Measurements from ENCODE around the gene ZNF512B. TPM values are rescaled to one million over a fixed set of nuclear protein-coding genes. Genes with fewer than 3 reads are reported as not detected.

ZNF512B gene
- total RNA-seq, 1 donor from 2014 or later: 5.2 TPM

DNA sequence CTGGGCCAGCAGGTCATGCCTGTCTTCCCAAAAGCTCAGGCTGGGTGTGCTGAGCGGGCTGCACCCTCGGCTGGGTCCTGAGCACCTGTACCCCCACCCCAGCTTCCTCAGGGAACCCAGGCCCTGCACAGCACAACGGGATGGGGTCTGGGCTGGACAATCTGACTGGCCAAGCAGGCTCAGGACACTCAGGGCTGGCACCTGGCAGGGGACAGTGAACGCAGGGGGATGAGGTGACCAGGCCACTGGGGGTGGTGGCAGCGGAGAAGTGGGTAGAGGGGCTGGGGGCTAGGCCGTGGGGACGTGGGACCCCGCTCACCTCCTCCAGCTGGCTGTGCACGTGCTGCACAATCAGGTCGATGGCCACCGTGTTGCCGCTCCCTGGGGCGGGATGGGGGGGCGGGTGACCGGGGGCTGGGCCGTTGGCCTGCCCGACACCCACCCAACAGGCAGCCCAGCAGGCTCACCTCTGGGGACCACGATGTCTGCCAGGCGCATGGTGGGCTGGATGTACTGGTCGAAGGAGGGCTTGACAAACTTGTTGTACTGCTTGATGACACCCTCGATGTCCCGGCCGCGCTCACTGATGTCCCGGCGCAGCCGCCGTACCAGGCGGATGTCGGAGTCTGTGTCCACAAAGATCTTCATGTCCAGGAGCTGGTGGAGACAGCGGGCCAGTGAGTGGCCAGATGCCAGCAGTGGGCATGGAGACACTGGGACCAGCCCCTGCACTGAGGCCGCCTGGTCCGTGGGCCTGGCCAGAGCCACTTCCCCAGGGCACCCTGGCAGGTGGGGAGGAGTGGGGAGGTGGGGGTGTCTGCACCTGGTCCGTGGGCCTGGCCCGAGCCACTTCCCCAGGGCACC, 25.4 kb downstream of the ZNF512B start:
- no peak overlapping the region for H3K4me3 ChIP-seq (ENCODE audit: low read depth, low read length)
- TF ChIP-seq, protein P1, sequence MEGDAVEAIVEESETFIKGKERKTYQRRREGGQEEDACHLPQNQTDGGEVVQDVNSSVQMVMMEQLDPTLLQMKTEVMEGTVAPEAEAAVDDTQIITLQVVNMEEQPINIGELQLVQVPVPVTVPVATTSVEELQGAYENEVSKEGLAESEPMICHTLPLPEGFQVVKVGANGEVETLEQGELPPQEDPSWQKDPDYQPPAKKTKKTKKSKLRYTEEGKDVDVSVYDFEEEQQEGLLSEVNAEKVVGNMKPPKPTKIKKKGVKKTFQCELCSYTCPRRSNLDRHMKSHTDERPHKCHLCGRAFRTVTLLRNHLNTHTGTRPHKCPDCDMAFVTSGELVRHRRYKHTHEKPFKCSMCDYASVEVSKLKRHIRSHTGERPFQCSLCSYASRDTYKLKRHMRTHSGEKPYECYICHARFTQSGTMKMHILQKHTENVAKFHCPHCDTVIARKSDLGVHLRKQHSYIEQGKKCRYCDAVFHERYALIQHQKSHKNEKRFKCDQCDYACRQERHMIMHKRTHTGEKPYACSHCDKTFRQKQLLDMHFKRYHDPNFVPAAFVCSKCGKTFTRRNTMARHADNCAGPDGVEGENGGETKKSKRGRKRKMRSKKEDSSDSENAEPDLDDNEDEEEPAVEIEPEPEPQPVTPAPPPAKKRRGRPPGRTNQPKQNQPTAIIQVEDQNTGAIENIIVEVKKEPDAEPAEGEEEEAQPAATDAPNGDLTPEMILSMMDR (conservative IDR thresholded peaks at IDR 0.05; ENCODE audit: low read depth, low read length): no peak
- DNase-seq (ENCODE audit: low read depth): no peak

DNA sequence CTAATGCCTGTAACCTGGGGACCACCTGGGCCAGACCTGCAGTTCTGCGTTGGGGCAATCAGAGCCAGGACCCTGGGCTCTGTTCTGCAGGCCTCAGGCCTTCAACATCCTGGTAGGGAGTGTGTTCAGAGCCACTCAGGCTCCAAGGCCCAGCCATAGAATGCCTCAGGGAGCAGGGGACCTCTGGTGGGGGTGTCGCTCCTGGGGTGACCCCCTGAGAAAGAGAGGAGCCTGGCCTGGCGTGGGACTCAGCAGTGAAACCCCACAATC, 26.0 kb downstream of the ZNF512B start:
- TF ChIP-seq, protein P1 (conservative IDR thresholded peaks at IDR 0.05; ENCODE audit: low read depth, low read length): no peak
- no peak for DNase-seq (ENCODE audit: low read depth)
- H3K4me3 ChIP-seq (ENCODE audit: low read depth, low read length): no peak overlapping the region

GRCh38 chr20:63942969-63943807, 26.5 kb downstream of the ZNF512B start:
- DNase-seq (ENCODE audit: low read depth): no peak
- H3K4me3 ChIP-seq (ENCODE audit: low read depth, low read length): no peak overlapping the region
- TF ChIP-seq, protein P1 (conservative IDR thresholded peaks at IDR 0.05; ENCODE audit: low read depth, low read length): no peak

GRCh38 chr20:63942250-63942951, 27.3 kb downstream of the ZNF512B start:
- no peak overlapping the region for H3K4me3 ChIP-seq (ENCODE audit: low read depth, low read length)
- TF ChIP-seq, protein P1 (conservative IDR thresholded peaks at IDR 0.05; ENCODE audit: low read depth, low read length): no peak
- DNase-seq (ENCODE audit: low read depth): no peak

DNA sequence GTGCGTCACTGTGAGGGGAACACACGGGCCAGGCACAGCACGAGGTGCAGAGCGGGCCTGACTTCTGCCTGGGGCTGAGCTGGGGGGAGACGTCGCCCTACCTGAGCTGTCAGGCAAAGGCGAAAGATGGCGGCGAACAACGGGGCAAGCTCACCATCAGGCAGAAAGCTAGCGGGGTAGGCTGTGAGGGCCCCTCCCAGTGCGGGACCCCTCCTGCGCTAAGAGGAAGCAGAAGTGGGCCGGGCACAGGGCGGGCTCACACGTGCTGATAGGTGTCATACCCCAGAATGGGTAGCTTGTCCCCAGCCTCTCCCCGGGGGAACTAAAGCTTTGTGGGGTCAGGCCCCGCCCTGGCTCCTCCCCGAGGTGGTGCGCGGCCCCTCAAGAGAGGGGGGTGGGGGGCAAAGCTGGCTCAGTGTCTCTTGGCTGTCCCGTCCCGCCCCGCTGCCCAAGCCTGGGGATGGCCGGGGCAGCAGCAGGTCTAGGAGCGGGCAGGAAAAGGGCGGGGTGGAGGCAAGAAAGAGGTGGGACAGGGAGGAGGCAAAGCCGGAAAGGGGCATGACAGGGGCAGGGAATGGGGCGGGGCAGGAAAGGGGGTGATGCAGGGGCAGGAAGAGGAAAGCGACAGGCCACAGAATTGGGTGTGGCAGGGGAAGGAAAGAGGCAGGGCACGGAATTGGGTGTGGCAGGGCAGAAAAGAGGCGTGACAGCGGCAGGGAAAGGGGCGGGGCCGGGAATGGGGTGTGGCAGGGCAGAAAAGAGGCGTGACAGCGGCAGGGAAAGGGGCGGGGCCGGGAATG, 28.2 kb downstream of the ZNF512B start:
- H3K4me3 ChIP-seq (ENCODE audit: low read depth, low read length): no peak overlapping the region
- no peak for DNase-seq (ENCODE audit: low read depth)

More for the DNA sequence above, 28.2 kb downstream of the ZNF512B start:
- TF ChIP-seq, protein P1 (conservative IDR thresholded peaks at IDR 0.05; ENCODE audit: low read depth, low read length): no peak

All from epithelial cell of proximal tubule (primary cell).